Measurements from ENCODE around the gene ACSM2B.
"Not testable (repeated sequence)": the region's sequence is repeated elsewhere in the genome, so short reads cannot be mapped to it uniquely, and the experiment has no call there.

Gene ACSM2B

DNA sequence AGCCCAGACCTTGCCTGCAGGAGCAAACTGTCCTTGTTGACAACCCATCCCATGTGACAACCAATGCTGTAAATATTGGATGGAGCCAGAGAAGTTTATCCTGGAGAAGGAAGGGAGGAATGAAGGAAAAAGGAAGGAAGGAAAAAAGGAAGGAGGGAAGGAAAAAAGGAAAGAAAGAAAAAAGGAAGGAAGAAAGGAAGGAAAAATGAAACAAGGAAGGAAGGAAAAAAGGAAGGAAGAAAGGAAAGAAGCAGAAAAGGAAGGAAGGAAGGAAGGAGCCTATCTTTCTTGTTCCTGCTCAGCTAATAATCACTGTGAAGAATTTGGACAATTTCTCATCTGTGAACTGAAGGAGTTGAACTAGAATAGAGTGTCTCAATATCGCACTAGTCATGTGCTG is 56.1 kb downstream of the ACSM2B start:
- no peak for DNase-seq

- no peak for DNase-seq
These were observed 56.9 kb downstream of the ACSM2B start for GRCh38 chr16:20519231-20519630.

DNA sequence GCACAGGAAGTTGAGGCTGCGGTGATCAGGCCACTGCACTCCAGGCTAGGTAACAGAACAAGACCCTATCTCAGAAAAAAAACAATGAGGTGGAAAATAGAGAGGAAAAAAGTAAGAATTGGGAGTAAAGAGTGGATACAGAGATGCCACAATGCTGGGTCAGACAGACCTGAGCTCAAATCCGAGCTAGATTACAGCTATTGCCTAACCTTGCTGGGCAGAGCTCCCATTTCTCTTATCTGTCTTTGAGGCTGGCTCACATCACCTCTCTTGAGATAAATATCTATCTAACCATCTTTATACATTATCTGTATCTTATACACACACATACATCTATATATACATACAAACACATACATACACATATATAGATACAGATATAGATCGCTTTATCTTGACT is 59.0 kb downstream of the ACSM2B start:
- DNase-seq, result no peak

GRCh38 chr16:20515688-20516090 is 60.5 kb downstream of the ACSM2B start:
- no peak for DNase-seq

DNA sequence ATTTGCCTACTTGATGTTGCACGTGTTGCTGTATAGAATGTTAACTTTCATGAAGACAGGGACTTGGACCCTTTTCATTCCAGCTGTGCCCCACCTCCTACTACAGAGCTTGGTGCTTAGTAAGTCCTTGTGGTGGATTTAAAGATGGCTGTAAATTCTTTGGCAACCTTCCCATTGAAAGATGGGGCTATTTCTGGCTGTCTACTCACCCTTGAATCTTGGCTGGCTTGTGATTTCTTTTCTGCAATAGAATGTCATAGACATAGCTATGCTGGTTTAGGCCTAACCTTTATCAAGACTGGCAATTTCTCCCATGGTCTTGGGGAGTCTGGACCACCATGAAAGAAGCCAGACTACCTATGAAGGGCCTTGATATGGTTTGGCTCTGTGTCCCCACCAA is 65.8 kb downstream of the ACSM2B start:
- DNase-seq, result no peak

- DNase-seq, result no peak
These were observed 68.9 kb downstream of the ACSM2B start for GRCh38 chr16:20507280-20507679.

GRCh38 chr16:20504418-20504817 is 71.7 kb downstream of the ACSM2B start:
- DNase-seq, result no peak

DNA sequence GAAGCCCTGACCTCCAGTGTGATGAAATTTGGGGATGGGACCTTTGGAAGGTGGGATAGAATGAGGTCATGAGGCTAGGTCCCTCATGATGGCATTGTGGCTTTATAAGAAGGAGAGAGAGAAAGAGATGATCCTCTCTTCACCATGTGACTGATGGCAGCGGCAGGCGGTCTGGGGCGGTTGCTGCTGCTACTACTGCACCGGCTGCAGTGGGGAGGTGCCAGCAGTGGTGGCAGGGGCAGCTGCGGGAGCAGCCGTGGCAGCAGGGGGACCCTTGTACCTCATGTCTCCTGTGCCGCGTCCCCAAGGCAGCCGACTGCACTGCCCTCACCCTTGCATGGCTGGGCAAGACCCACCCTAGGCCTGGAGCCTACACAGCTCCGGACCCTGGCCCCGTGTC is 84.7 kb downstream of the ACSM2B start:
- not testable (repeated sequence) for DNase-seq

DNA sequence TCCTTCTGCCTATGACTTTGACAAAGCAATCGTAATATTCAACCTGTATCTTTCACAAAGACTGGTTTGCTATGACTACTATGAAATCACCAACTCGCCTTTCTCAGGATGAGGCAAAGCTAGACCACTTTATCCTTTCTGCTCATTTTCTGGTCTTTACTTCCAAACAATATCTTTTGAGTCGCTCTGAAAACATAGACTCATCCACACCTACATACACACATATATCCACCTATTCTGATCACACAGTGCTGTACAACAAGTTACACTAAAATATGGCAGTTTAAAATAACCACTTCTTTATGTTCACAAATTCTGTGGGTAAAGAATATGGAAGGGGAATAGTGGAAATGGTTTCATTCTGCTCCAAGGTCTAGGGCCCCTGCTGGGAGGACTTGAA is 85.2 kb downstream of the ACSM2B start:
- not testable (repeated sequence) for DNase-seq
